PC-9 (cell line): ENCODE data around the gene SENP8.

Experiments used
- EZH2 ChIP-seq: fragments of 200-600 bp; sonication (generic); IDR thresholded peaks from 2 replicates; pipeline ENCODE4 v1.8.0; 2017; ENCODE audit warnings: antibody characterized with exemption, low read depth
- TF ChIP-seq, protein P1 (sequence below): fragments of 200-600 bp; sonication (generic); conservative IDR thresholded peaks from 2 replicates; pipeline ENCODE4 v1.6.1; 2017; ENCODE audit warnings: mixed run types, antibody characterized with exemption, mild to moderate bottlenecking, moderate library complexity

GRCh38 chr15:72136170-72137051 lies 18.2 kb downstream of the SENP8 start:
- TF ChIP-seq, protein P1, sequence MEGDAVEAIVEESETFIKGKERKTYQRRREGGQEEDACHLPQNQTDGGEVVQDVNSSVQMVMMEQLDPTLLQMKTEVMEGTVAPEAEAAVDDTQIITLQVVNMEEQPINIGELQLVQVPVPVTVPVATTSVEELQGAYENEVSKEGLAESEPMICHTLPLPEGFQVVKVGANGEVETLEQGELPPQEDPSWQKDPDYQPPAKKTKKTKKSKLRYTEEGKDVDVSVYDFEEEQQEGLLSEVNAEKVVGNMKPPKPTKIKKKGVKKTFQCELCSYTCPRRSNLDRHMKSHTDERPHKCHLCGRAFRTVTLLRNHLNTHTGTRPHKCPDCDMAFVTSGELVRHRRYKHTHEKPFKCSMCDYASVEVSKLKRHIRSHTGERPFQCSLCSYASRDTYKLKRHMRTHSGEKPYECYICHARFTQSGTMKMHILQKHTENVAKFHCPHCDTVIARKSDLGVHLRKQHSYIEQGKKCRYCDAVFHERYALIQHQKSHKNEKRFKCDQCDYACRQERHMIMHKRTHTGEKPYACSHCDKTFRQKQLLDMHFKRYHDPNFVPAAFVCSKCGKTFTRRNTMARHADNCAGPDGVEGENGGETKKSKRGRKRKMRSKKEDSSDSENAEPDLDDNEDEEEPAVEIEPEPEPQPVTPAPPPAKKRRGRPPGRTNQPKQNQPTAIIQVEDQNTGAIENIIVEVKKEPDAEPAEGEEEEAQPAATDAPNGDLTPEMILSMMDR = no peak
- no peak for TF ChIP-seq EZH2
